Breast epithelium (tissue), 4 donors: ENCODE data around the gene RAB27B. TPM values are rescaled to one million over a fixed set of nuclear protein-coding genes. Genes with fewer than 3 reads are reported as not detected.

ENCODE experiments used
- DNase-seq, 2 donors: peaks; one replicate each; pipeline ENCODE4 v3.0.0-alpha.2; 2019; ENCODE audit warnings: low spot score in 2 of 2
- H3K27ac ChIP-seq, 2 donors: fragments of 200-600 bp; sonication (generic) in 1 of 2; one replicate each; pipeline ENCODE4 v1.5.1; 2016 to 2019; ENCODE audit warnings: mild to moderate bottlenecking in 1 of 2
- H3K27me3 ChIP-seq, 2 donors: fragments of 200-600 bp; sonication (generic) in 1 of 2; one replicate each; pipeline versions ENCODE4 v1.5.1 to v1.6.0; 2017 to 2019; ENCODE audit warnings: control low read depth in 1 of 2, mild to moderate bottlenecking in 1 of 2
- H3K36me3 ChIP-seq: fragments of 200-600 bp; one replicate; pipeline ENCODE4 v1.5.1; 2019
- H3K4me1 ChIP-seq, 2 donors: fragments of 200-600 bp; sonication (generic); one replicate each; pipeline ENCODE4 v1.5.1; 2016 to 2019; ENCODE audit warnings: control low read depth in 1 of 2
- H3K4me3 ChIP-seq, 3 donors: fragments of 200-600 bp; sonication (generic); 1 replicate in 2 of 3; 2 replicates in 1 of 3; pipeline ENCODE4 v1.5.1; 2016 to 2019; ENCODE audit warnings: mild to moderate bottlenecking in 3 of 3, moderate library complexity in 2 of 3
- H3K9me3 ChIP-seq, 2 donors: fragments of 200-600 bp; sonication (generic) in 1 of 2; one replicate each; pipeline ENCODE4 v1.5.1; 2016 to 2019; ENCODE audit warnings: control low read depth in 1 of 2
- POLR2A ChIP-seq: fragments of 450-650 bp; IDR thresholded peaks from one replicate; pipeline ENCODE4 v1.6.1; 2016; ENCODE audit warnings: antibody characterized with exemption, mild to moderate bottlenecking, moderate library complexity
- POLR2AphosphoS5 ChIP-seq, 3 donors: sonication (generic); formaldehyde crosslinking; IDR thresholded peaks; one replicate each; pipeline ENCODE4 v1.6.1; 2017; ENCODE audit warnings: antibody characterized with exemption in 3 of 3
- intact Hi-C: fragments of 100-400 bp; cut with DNase I; formaldehyde crosslinking; loops from one replicate; pipeline ENCODE4 v1.15.1; 2023; ENCODE audit warnings: low total_unique reads
- total RNA-seq, 3 donors: library from RNA; depleted of rRNA; stranded (reverse); fragments of >200 nt; gene quantifications; one replicate each; pipeline ENCODE4 v1.1.0, GENCODE V29; 2016
- TF ChIP-seq, protein P1 (sequence below), 3 donors: fragments of 450-650 bp; IDR thresholded peaks; one replicate each; pipeline ENCODE4 v1.5.1; 2016 to 2017; ENCODE audit warnings: antibody characterized with exemption in 3 of 3, mild to moderate bottlenecking in 3 of 3, moderate library complexity in 3 of 3

Gene RAB27B
- total RNA-seq, 3 donors from 2014 or later, result 1.1 to 24.6 (median 11.8) TPM

DNA sequence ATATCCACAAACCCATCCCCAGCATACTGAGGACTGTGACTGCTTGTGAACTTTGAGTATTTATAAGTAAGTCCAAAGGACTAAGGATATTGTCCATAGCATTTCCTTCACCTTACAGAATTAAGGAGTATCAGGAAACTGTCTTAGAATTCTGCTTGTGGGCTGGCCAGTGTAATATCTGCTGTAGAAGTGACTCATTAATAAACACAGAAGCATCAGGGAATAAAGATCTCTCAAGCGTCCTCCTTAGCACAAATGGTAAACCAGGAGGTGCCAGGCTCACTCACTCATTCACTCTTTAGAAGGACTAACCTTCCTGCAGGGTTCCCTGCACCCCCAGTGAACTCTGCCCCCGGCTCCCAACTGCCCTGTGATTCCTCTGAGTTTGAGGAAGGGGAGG is 100.0 kb downstream of the RAB27B start:
- Histone ChIP-seq H3K27me3 (no peaks in the 10 kb centered on the region), H3K9me3 (no peaks in the 10 kb centered on the region), H3K36me3 (no peaks in the 10 kb centered on the region), H3K4me3 (no peak overlapping the region), H3K27ac (no peak overlapping the region), H3K4me1 (no peaks in the 10 kb centered on the region)
- intact Hi-C loops, result no loop called here
- DNase-seq, result no peak
- TF ChIP-seq POLR2A (no peak), POLR2AphosphoS5 (IDR thresholded peaks at IDR 0.05) (no peak)
- TF ChIP-seq, protein P1, sequence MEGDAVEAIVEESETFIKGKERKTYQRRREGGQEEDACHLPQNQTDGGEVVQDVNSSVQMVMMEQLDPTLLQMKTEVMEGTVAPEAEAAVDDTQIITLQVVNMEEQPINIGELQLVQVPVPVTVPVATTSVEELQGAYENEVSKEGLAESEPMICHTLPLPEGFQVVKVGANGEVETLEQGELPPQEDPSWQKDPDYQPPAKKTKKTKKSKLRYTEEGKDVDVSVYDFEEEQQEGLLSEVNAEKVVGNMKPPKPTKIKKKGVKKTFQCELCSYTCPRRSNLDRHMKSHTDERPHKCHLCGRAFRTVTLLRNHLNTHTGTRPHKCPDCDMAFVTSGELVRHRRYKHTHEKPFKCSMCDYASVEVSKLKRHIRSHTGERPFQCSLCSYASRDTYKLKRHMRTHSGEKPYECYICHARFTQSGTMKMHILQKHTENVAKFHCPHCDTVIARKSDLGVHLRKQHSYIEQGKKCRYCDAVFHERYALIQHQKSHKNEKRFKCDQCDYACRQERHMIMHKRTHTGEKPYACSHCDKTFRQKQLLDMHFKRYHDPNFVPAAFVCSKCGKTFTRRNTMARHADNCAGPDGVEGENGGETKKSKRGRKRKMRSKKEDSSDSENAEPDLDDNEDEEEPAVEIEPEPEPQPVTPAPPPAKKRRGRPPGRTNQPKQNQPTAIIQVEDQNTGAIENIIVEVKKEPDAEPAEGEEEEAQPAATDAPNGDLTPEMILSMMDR (IDR thresholded peaks at IDR 0.05), result no peak

DNA sequence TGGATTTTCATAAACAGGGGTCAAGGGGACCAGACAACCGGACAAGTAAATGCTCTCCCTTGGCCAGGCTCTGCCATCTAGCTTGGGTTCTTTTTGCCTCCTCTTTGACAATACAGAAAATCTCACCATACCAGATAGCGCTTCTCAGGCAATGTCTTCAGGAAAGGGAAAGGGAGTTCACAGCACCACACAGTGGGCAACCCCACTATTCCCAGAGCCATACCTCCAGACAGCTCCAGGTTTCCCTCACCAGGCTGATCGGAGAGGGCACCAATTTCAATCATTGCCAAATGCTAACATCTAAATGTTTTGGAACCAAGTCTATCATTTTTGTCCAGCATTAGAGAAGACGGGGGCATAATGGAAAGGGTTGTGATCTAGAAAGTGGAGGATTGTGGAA is 102.9 kb downstream of the RAB27B start:
- H3K4me1 ChIP-seq, result no peaks in the 10 kb centered on the region
- no peaks in the 10 kb centered on the region for H3K36me3 ChIP-seq
- no peak for DNase-seq
- no peaks in the 10 kb centered on the region for H3K9me3 ChIP-seq
- H3K27me3 ChIP-seq, result no peaks in the 10 kb centered on the region
- intact Hi-C loops, result loop anchor here (10.0 kb wide), 1 partner anchor 994 kb away; no protein-coding TSS in a partner anchor
- H3K4me3 ChIP-seq, result no peak overlapping the region
- no peak overlapping the region for H3K27ac ChIP-seq
- TF ChIP-seq POLR2A (no peak), POLR2AphosphoS5 (IDR thresholded peaks at IDR 0.05) (no peak)
- TF ChIP-seq, protein P1 (IDR thresholded peaks at IDR 0.05), result no peak

DNA sequence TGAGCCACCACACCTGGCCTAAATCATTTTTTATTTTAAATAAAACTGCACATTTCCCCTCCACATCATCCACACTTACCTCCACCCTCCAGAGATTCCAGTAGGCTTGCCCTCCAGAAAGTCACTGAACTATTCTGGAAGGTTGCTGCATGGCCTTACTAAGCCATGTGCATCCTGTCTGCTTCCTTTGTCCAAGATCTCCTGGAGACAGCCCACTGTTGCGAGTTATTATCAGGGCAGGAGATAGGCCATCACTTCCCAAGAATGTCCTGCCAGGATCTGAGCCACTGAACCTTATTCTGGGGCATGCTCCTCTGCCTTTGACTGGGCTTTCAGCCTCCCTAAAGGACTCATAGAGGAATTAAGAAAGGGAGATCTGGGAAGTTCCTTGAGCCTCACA is 104.2 kb downstream of the RAB27B start:
- no peaks in the 10 kb centered on the region for H3K4me1 ChIP-seq
- no peaks in the 10 kb centered on the region for H3K27me3 ChIP-seq
- H3K4me3 ChIP-seq, result no peak overlapping the region
- H3K9me3 ChIP-seq, result no peaks in the 10 kb centered on the region
- H3K27ac ChIP-seq, result no peak overlapping the region
- no peak for DNase-seq
- no peaks in the 10 kb centered on the region for H3K36me3 ChIP-seq
- TF ChIP-seq, protein P1 (IDR thresholded peaks at IDR 0.05), result no peak
- TF ChIP-seq POLR2AphosphoS5 (IDR thresholded peaks at IDR 0.05), result no peak
- no peak for TF ChIP-seq POLR2A
- intact Hi-C loops, result loop anchor here (10.0 kb wide), 1 partner anchor 992 kb away; no protein-coding TSS in a partner anchor

DNA sequence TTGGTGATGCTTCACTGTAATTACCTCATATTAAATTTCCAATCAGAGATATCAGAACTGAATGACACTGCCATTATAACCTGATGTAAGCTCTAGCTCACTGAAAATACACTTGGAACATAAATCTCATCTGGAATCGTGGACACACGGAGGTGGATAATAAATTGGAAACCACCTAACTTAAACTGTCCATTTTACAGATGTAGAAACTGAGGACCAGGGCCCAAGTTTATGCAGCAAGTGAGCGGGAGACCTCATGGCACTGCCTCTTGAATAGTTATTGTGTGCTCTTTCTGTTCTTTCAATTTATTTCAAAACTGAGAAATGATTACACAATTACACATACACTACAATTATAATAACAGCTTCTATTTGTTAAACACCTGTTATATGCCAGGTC is 110.2 kb downstream of the RAB27B start:
- no peaks in the 10 kb centered on the region for H3K27me3 ChIP-seq
- H3K4me1 ChIP-seq, result no peaks in the 10 kb centered on the region
- intact Hi-C loops, result loop anchor here (10.0 kb wide), 1 partner anchor 986 kb away; no protein-coding TSS in a partner anchor
- H3K36me3 ChIP-seq, result no peaks in the 10 kb centered on the region
- H3K9me3 ChIP-seq, result no peaks in the 10 kb centered on the region
- no peak overlapping the region for H3K4me3 ChIP-seq
- no peak overlapping the region for H3K27ac ChIP-seq
- DNase-seq, result no peak
- TF ChIP-seq POLR2AphosphoS5 (IDR thresholded peaks at IDR 0.05) (no peak), POLR2A (no peak)
- TF ChIP-seq, protein P1 (IDR thresholded peaks at IDR 0.05), result no peak

DNA sequence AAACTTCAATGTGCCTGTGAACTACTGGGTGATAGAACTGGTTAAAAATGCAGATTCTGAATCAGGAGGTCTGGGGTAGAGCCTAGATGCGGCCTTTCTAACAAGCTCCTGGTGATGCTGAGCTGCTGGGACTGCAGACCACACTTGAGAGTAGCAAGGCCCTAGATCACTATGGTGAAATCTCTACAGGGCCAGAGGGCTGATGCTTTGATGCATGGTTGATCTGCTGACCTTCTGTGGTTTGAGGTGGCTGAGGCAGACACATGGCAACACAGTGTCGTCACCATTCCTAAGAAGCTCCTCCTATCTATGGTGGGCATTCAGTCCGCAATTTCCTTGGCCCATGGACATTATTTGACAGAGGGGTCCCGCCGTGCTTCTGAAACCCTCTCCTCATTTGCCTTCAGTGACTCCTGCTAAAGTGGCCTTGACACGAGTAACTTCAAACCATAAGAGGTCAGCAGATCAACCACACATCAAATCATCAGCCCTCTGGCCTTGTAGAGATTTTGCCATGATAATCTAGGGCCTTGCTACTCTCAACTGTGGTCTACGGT is 111.2 kb downstream of the RAB27B start:
- intact Hi-C loops, result loop anchor here (10.0 kb wide), 1 partner anchor 985 kb away; no protein-coding TSS in a partner anchor

More for the DNA sequence above, 111.2 kb downstream of the RAB27B start:
- Histone ChIP-seq H3K27ac (no peak overlapping the region), H3K27me3 (no peaks in the 10 kb centered on the region), H3K36me3 (no peaks in the 10 kb centered on the region), H3K9me3 (no peaks in the 10 kb centered on the region), H3K4me1 (no peaks in the 10 kb centered on the region), H3K4me3 (no peak overlapping the region)
- DNase-seq, result no peak
- no peak for TF ChIP-seq POLR2A
- no peak for TF ChIP-seq POLR2AphosphoS5 (IDR thresholded peaks at IDR 0.05)
- TF ChIP-seq, protein P1 (IDR thresholded peaks at IDR 0.05), result no peak
